ENCODE measurements around the gene PLOD3. TPM values are rescaled to one million over a fixed set of nuclear protein-coding genes. Genes with fewer than 3 reads are reported as not detected.

PLOD3 gene
- total RNA-seq, 1 donor from 2014 or later: 86.9 TPM

DNA sequence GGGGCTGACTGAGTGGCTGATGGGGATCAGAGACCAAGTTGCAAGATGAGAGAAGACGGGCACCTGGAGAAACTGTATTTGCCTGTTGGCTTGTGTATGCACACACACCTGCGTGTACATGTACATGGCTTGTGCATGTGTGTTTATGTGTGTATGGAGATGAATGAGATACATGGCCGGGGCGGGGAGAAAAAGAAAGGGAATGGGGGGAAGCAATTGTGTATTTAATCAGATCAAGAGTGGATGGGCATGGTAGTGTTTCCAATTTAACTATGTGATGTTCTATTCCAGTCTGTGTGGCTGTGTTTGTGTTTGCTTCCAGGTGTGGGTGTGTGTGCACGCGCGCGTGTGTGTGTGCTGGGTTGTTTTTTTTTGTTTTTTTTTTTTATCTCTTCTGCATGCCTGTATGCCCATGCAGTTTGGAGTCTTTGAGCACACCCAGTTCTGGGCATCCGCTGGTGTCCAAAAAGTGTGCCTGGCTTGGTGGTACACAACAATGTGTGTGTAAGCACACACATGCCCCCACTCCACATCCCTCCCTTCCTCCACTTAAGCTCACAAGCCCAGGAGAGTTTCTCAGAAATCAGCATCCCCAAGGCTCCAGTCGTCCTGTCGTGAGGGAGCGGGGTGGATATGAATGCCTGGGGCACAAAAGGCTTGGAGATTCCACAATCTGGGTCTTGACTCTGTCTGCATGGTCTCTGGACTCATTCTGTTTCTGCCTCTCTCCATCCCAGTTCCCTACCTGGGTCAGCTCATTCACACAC is 49.6 kb downstream of the PLOD3 start:
- no peak for DNase-seq (ENCODE audit: low read depth, low spot score)
- H3K27ac Mint-ChIP-seq (ENCODE audit: unreplicated experiment): no peak overlapping the region
- H3K27me3 Mint-ChIP-seq (ENCODE audit: low read depth): peaks cover 88% of the 10 kb centered on the region
- H3K4me1 Mint-ChIP-seq: peaks cover 58% of the 10 kb centered on the region
- TF ChIP-seq, protein P1, sequence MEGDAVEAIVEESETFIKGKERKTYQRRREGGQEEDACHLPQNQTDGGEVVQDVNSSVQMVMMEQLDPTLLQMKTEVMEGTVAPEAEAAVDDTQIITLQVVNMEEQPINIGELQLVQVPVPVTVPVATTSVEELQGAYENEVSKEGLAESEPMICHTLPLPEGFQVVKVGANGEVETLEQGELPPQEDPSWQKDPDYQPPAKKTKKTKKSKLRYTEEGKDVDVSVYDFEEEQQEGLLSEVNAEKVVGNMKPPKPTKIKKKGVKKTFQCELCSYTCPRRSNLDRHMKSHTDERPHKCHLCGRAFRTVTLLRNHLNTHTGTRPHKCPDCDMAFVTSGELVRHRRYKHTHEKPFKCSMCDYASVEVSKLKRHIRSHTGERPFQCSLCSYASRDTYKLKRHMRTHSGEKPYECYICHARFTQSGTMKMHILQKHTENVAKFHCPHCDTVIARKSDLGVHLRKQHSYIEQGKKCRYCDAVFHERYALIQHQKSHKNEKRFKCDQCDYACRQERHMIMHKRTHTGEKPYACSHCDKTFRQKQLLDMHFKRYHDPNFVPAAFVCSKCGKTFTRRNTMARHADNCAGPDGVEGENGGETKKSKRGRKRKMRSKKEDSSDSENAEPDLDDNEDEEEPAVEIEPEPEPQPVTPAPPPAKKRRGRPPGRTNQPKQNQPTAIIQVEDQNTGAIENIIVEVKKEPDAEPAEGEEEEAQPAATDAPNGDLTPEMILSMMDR (conservative IDR thresholded peaks at IDR 0.05): no peak
- no peaks in the 10 kb centered on the region for H3K9me3 Mint-ChIP-seq
- H3K4me3 Mint-ChIP-seq: peak overlapping the region; percentile 78
- no peaks in the 10 kb centered on the region for H3K36me3 Mint-ChIP-seq (ENCODE audit: low read depth)

- DNase-seq (ENCODE audit: low read depth, low spot score): no peak
- H3K9me3 Mint-ChIP-seq: no peaks in the 10 kb centered on the region
- H3K4me3 Mint-ChIP-seq: peak overlapping the region; percentile 78
- peaks cover 85% of the 10 kb centered on the region for H3K27me3 Mint-ChIP-seq (ENCODE audit: low read depth)
- H3K4me1 Mint-ChIP-seq: peaks cover 63% of the 10 kb centered on the region
- H3K36me3 Mint-ChIP-seq (ENCODE audit: low read depth): no peaks in the 10 kb centered on the region
- TF ChIP-seq, protein P1 (conservative IDR thresholded peaks at IDR 0.05): no peak
- no peak overlapping the region for H3K27ac Mint-ChIP-seq (ENCODE audit: unreplicated experiment)
These were observed 50.3 kb downstream of the PLOD3 start for GRCh38 chr7:101166909-101167644.

DNA sequence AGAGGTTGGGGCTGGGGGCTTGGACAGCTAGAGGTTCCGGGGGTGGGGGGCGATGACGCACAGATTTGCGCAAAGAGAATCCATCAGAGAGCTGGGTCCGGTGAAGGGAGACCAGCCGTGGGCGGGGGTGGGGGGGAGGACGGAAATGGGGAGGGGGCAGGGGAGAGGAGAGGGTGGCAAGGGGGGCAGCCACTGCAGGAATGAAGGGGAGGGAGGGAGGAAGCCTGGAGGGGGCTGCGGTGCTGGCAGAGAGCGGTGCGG is 50.8 kb downstream of the PLOD3 start:
- Mint-ChIP-seq H3K4me3 (peak overlapping the region; percentile 78), H3K36me3 (ENCODE audit: low read depth) (no peaks in the 10 kb centered on the region), H3K27me3 (ENCODE audit: low read depth) (peaks cover 81% of the 10 kb centered on the region), H3K27ac (ENCODE audit: unreplicated experiment) (no peak overlapping the region), H3K9me3 (no peaks in the 10 kb centered on the region), H3K4me1 (peaks cover 63% of the 10 kb centered on the region)
- no peak for DNase-seq (ENCODE audit: low read depth, low spot score)
- TF ChIP-seq, protein P1 (conservative IDR thresholded peaks at IDR 0.05): no peak

- Mint-ChIP-seq H3K9me3 (no peaks in the 10 kb centered on the region), H3K4me1 (peaks cover 63% of the 10 kb centered on the region), H3K27ac (ENCODE audit: unreplicated experiment) (no peak overlapping the region), H3K4me3 (peak overlapping the region; percentile 87), H3K36me3 (ENCODE audit: low read depth) (no peaks in the 10 kb centered on the region), H3K27me3 (ENCODE audit: low read depth) (peaks cover 81% of the 10 kb centered on the region)
- TF ChIP-seq, protein P1 (conservative IDR thresholded peaks at IDR 0.05): no peak
- DNase-seq (ENCODE audit: low read depth, low spot score): no peak
These were observed 51.3 kb downstream of the PLOD3 start for GRCh38 chr7:101165958-101166647.

DNA sequence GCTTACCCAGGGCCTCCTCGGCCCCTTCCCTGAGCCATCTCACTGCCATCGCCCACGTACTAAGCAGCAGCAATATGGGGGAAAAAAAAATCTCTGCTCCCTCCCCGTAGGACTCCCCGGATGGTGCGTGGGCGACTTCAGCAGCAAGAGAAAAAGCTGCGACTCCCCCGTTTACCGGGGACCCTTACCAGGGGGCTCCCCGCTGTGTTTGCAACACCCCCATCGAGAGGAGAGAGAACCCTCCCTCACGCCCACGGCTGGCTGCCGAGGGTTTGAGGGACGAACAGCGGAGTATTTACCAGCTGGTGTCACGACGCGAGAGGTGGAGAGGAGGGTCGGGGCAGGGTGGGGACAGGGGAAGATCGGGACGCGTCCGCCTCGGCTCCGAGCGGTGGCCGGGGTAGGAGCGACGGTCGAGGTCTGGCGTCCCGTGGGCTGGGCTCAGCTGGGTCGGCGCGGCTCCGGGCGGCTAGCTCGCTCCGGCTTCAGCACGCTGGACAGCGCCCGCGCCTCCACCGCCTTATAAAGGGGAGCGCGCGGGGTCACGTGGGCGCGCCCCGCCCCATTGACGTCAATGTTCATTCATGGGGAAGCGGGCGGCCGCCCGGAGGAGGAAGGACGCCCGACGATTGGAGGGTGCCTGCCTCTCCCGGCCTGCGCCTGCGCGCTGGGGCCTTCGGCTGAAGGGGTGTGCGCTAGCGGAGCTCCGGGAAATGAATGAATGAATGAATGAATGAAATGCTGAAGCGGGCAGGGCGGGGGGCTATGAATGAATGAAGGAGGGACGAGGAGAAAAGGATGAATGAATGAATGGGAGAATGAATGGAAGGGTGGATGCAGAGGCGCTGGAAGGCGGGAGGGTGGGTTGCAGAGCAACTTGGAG is 52.1 kb downstream of the PLOD3 start, which contains the start of gene VGF:
TSS of gene VGF (minus strand) at position 495 of the 883 bp plus-strand sequence. CDS start 726 bp downstream, outside the sequence.
- no peaks in the 10 kb centered on the region for H3K9me3 Mint-ChIP-seq
- H3K4me1 Mint-ChIP-seq: peaks cover 58% of the 10 kb centered on the region
- H3K36me3 Mint-ChIP-seq (ENCODE audit: low read depth): no peaks in the 10 kb centered on the region
- H3K27ac Mint-ChIP-seq (ENCODE audit: unreplicated experiment): no peak within 1 kb of the TSS
- peaks cover 74% of the 10 kb centered on the region for H3K27me3 Mint-ChIP-seq (ENCODE audit: low read depth)
- peak within 1 kb of the TSS; percentile 87 for H3K4me3 Mint-ChIP-seq
- peak; percentile 93 for DNase-seq (ENCODE audit: low read depth, low spot score)
- TF ChIP-seq, protein P1 (conservative IDR thresholded peaks at IDR 0.05): no peak
